Measurements from ENCODE around the gene TPK1. TPM values are rescaled to one million over a fixed set of nuclear protein-coding genes. Genes with fewer than 3 reads are reported as not detected.

TPK1 gene
- total RNA-seq, 1 donor from 2014 or later = 11.5 TPM

GRCh38 chr7:144671429-144671828, 164.4 kb downstream of the TPK1 start:
- DNase-seq (ENCODE audit: low spot score) = no peak
- Mint-ChIP-seq H3K36me3 (ENCODE audit: low read depth) (no peaks in the 10 kb centered on the region), H3K27me3 (ENCODE audit: insufficient read depth) (no peaks in the 10 kb centered on the region), H3K4me1 (ENCODE audit: low read depth) (no peaks in the 10 kb centered on the region), H3K27ac (no peak overlapping the region), H3K9me3 (no peaks in the 10 kb centered on the region), H3K4me3 (no peak overlapping the region)
- intact Hi-C loops (cut with micrococcal nuclease) = no loop called here

GRCh38 chr7:144670218-144670617, 165.6 kb downstream of the TPK1 start:
- no peak overlapping the region for H3K27ac Mint-ChIP-seq
- no peaks in the 10 kb centered on the region for H3K36me3 Mint-ChIP-seq (ENCODE audit: low read depth)

GRCh38 chr7:144668503-144668902, 167.3 kb downstream of the TPK1 start:
- no peak for DNase-seq (ENCODE audit: low spot score)
- intact Hi-C loops (cut with micrococcal nuclease) = no loop called here

More at GRCh38 chr7:144670218-144670617, 165.6 kb downstream of the TPK1 start:
- Mint-ChIP-seq H3K27me3 (ENCODE audit: insufficient read depth) (no peaks in the 10 kb centered on the region), H3K4me3 (no peak overlapping the region), H3K9me3 (no peaks in the 10 kb centered on the region), H3K4me1 (ENCODE audit: low read depth) (no peaks in the 10 kb centered on the region)
- intact Hi-C loops (cut with micrococcal nuclease) = no loop called here
- no peak for DNase-seq (ENCODE audit: low spot score)

GRCh38 chr7:144665689-144666381, 170.0 kb downstream of the TPK1 start:
- Mint-ChIP-seq H3K4me3 (no peak overlapping the region), H3K9me3 (no peaks in the 10 kb centered on the region), H3K4me1 (ENCODE audit: low read depth) (no peaks in the 10 kb centered on the region), H3K27ac (no peak overlapping the region), H3K27me3 (ENCODE audit: insufficient read depth) (no peaks in the 10 kb centered on the region), H3K36me3 (ENCODE audit: low read depth) (no peaks in the 10 kb centered on the region)
- no peak for DNase-seq (ENCODE audit: low spot score)
- intact Hi-C loops (cut with micrococcal nuclease) = no loop called here

More at GRCh38 chr7:144668503-144668902, 167.3 kb downstream of the TPK1 start:
- Mint-ChIP-seq H3K27ac (no peak overlapping the region), H3K9me3 (no peaks in the 10 kb centered on the region), H3K36me3 (ENCODE audit: low read depth) (no peaks in the 10 kb centered on the region), H3K4me1 (ENCODE audit: low read depth) (no peaks in the 10 kb centered on the region), H3K27me3 (ENCODE audit: insufficient read depth) (no peaks in the 10 kb centered on the region), H3K4me3 (no peak overlapping the region)

GRCh38 chr7:144659211-144659610, 176.6 kb downstream of the TPK1 start:
- no peaks in the 10 kb centered on the region for H3K9me3 Mint-ChIP-seq
- H3K36me3 Mint-ChIP-seq (ENCODE audit: low read depth) = no peaks in the 10 kb centered on the region
- H3K4me1 Mint-ChIP-seq (ENCODE audit: low read depth) = no peaks in the 10 kb centered on the region
- DNase-seq (ENCODE audit: low spot score) = no peak
- intact Hi-C loops (cut with micrococcal nuclease) = no loop called here
- H3K27me3 Mint-ChIP-seq (ENCODE audit: insufficient read depth) = no peaks in the 10 kb centered on the region
- no peak overlapping the region for H3K27ac Mint-ChIP-seq
- H3K4me3 Mint-ChIP-seq = no peak overlapping the region

- Mint-ChIP-seq H3K9me3 (no peaks in the 10 kb centered on the region), H3K27ac (no peak overlapping the region), H3K4me1 (ENCODE audit: low read depth) (no peaks in the 10 kb centered on the region), H3K4me3 (no peak overlapping the region), H3K27me3 (ENCODE audit: insufficient read depth) (no peaks in the 10 kb centered on the region), H3K36me3 (ENCODE audit: low read depth) (no peaks in the 10 kb centered on the region)
- no peak for DNase-seq (ENCODE audit: low spot score)
- intact Hi-C loops (cut with micrococcal nuclease) = no loop called here
Observed at GRCh38 chr7:144656965-144657517, 178.8 kb downstream of the TPK1 start.

GRCh38 chr7:144653449-144653848, 182.4 kb downstream of the TPK1 start:
- Mint-ChIP-seq H3K4me3 (no peak overlapping the region), H3K27me3 (ENCODE audit: insufficient read depth) (no peaks in the 10 kb centered on the region), H3K36me3 (ENCODE audit: low read depth) (peaks cover 2% of the 10 kb centered on the region), H3K27ac (no peak overlapping the region), H3K4me1 (ENCODE audit: low read depth) (no peaks in the 10 kb centered on the region), H3K9me3 (no peaks in the 10 kb centered on the region)
- intact Hi-C loops (cut with micrococcal nuclease) = no loop called here
- DNase-seq (ENCODE audit: low spot score) = no peak

GRCh38 chr7:144650439-144650838, 185.4 kb downstream of the TPK1 start:
- intact Hi-C loops (cut with micrococcal nuclease) = no loop called here
- Mint-ChIP-seq H3K27me3 (ENCODE audit: insufficient read depth) (no peaks in the 10 kb centered on the region), H3K9me3 (no peaks in the 10 kb centered on the region), H3K36me3 (ENCODE audit: low read depth) (peaks cover 2% of the 10 kb centered on the region), H3K27ac (no peak overlapping the region), H3K4me3 (no peak overlapping the region), H3K4me1 (ENCODE audit: low read depth) (no peaks in the 10 kb centered on the region)
- no peak for DNase-seq (ENCODE audit: low spot score)

GRCh38 chr7:144649120-144649519, 186.7 kb downstream of the TPK1 start:
- no peaks in the 10 kb centered on the region for H3K4me1 Mint-ChIP-seq (ENCODE audit: low read depth)
- no peak overlapping the region for H3K4me3 Mint-ChIP-seq
- H3K27ac Mint-ChIP-seq = no peak overlapping the region
- DNase-seq (ENCODE audit: low spot score) = no peak
- intact Hi-C loops (cut with micrococcal nuclease) = no loop called here
- no peaks in the 10 kb centered on the region for H3K27me3 Mint-ChIP-seq (ENCODE audit: insufficient read depth)
- H3K9me3 Mint-ChIP-seq = no peaks in the 10 kb centered on the region
- H3K36me3 Mint-ChIP-seq (ENCODE audit: low read depth) = peaks cover 2% of the 10 kb centered on the region

GRCh38 chr7:144641389-144642044, 194.3 kb downstream of the TPK1 start:
- DNase-seq (ENCODE audit: low spot score) = no peak
- Mint-ChIP-seq H3K4me1 (ENCODE audit: low read depth) (no peaks in the 10 kb centered on the region), H3K9me3 (no peaks in the 10 kb centered on the region), H3K27me3 (ENCODE audit: insufficient read depth) (no peaks in the 10 kb centered on the region), H3K36me3 (ENCODE audit: low read depth) (no peaks in the 10 kb centered on the region), H3K27ac (no peak overlapping the region), H3K4me3 (no peak overlapping the region)
- intact Hi-C loops (cut with micrococcal nuclease) = no loop called here

- H3K4me3 Mint-ChIP-seq = no peak overlapping the region
- no peaks in the 10 kb centered on the region for H3K36me3 Mint-ChIP-seq (ENCODE audit: low read depth)
- H3K27ac Mint-ChIP-seq = no peak overlapping the region
- no peaks in the 10 kb centered on the region for H3K27me3 Mint-ChIP-seq (ENCODE audit: insufficient read depth)
- H3K9me3 Mint-ChIP-seq = peaks cover 14% of the 10 kb centered on the region
- no peak for DNase-seq (ENCODE audit: low spot score)
- intact Hi-C loops (cut with micrococcal nuclease) = no loop called here
- H3K4me1 Mint-ChIP-seq (ENCODE audit: low read depth) = no peaks in the 10 kb centered on the region
Observed at GRCh38 chr7:144632724-144633123, 203.1 kb downstream of the TPK1 start.

GRCh38 chr7:144629598-144629997, 206.3 kb downstream of the TPK1 start:
- DNase-seq (ENCODE audit: low spot score) = no peak
- no peaks in the 10 kb centered on the region for H3K27me3 Mint-ChIP-seq (ENCODE audit: insufficient read depth)
- H3K4me3 Mint-ChIP-seq = no peak overlapping the region
- H3K4me1 Mint-ChIP-seq (ENCODE audit: low read depth) = no peaks in the 10 kb centered on the region
- peaks cover 14% of the 10 kb centered on the region for H3K9me3 Mint-ChIP-seq
- H3K27ac Mint-ChIP-seq = no peak overlapping the region
- H3K36me3 Mint-ChIP-seq (ENCODE audit: low read depth) = no peaks in the 10 kb centered on the region
- intact Hi-C loops (cut with micrococcal nuclease) = no loop called here

- Mint-ChIP-seq H3K27me3 (ENCODE audit: insufficient read depth) (no peaks in the 10 kb centered on the region), H3K27ac (no peak overlapping the region), H3K36me3 (ENCODE audit: low read depth) (no peaks in the 10 kb centered on the region), H3K9me3 (peaks cover 14% of the 10 kb centered on the region), H3K4me3 (no peak overlapping the region), H3K4me1 (ENCODE audit: low read depth) (no peaks in the 10 kb centered on the region)
- intact Hi-C loops (cut with micrococcal nuclease) = no loop called here
- DNase-seq (ENCODE audit: low spot score) = no peak
Observed at GRCh38 chr7:144629011-144629410, 206.8 kb downstream of the TPK1 start.
